GM13976 (cell line): Measurements from ENCODE around the gene CHRNB2.

Experiments used
- DNase-seq: peaks from one replicate; pipeline ENCODE4 v3.0.0; 2012; ENCODE audit warnings: low spot score
- CTCF ChIP-seq: IDR thresholded peaks from 2 replicates; pipeline ENCODE4 v1.5.1; 2012; ENCODE audit warnings: borderline replicate concordance, mild to moderate bottlenecking; ENCODE audit not compliant: insufficient read depth; ENCODE audit errors: extremely low read depth, missing control alignments, control extremely low read depth
- in situ Hi-C: fragments of 300-500 bp; cut with MboI; formaldehyde crosslinking; loops from one replicate; pipeline ENCODE4 v1.12.0; 2022; ENCODE audit warnings: low sequenced_read_pairs, mixed read lengths, inconsistent platforms; ENCODE audit not compliant: unreplicated experiment

Gene CHRNB2

DNA sequence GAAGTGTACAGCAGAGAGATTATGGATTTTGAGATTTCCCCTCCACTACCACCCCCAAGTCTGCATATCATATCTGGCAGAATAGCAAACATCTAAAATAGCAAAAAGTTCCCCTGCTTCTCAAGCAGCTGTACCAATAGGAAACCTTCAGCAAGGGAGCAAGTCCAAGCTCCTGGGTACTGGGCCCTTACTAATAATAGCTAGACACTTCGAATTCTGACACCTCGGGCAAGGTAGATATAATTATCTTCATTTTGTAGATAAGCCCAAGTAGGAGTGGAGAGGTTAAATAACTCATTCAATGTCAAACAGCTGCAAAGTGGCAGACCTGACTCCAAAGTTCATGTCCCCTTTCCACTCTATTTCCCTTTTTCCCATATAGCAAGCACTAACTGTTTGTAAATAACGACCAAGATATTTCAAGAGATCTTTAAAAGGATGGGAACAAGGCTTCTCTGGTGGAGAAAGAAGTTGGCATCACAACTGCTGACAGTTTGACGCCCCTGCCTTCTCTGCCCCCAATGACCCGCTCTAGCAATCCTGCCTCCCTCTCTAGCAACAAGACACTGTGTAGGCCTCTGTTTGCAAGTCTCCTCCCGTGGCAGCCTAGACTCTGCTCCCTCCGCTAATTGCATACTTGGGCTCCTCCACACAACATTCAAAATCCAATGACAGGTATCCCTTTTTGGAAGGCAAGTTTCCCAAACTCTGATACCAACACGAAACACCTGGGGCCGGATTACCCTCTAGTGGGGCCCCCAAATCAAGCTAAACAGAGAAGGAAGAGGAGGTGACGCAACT is 59.1 kb downstream of the CHRNB2 start:
- peak; percentile 34 for DNase-seq
- no peak for TF ChIP-seq CTCF
- in situ Hi-C loops = no loop called here

- in situ Hi-C loops = no loop called here
- peak; percentile 85 for DNase-seq
- no peak for TF ChIP-seq CTCF
Measured at GRCh38 chr1:154627257-154628120, 59.9 kb downstream of the CHRNB2 start.

- TF ChIP-seq CTCF = no peak
- in situ Hi-C loops = no loop called here
- DNase-seq = no peak
Measured at GRCh38 chr1:154628121-154628405, 60.5 kb downstream of the CHRNB2 start.

DNA sequence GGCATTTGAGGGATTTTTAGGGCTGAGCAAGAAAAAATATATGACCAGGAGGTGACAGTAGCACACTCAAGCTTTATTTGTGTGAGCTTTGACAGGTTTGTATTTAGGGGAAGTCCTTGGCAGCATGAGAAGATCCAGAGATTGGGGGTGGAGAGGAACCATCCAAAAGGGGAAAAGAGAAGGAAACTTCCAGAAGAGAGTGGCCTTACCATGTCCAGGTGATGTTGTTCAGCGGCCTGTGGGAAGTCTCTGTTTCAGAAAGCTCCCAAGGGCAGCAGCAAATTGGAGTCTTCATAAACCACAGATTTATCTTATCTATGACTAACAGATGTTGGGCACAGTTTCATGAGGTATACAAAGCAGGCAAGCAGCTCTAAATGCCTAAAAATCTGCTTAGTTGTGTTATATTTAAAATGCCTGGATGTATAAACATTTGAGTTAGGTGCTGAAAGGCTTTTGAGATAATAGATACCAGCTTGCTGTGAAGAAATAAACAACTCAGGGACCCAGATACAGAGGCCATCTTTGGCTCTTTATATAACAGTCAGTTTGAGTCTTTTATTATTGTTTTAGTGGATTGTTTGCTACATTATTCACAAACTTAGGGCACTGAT is 61.6 kb downstream of the CHRNB2 start:
- in situ Hi-C loops = no loop called here
- TF ChIP-seq CTCF = no peak
- no peak for DNase-seq
